HCEC 1CT (cell line): Measurements from ENCODE around the gene C22orf42.

ENCODE experiments used
- DNase-seq: peaks from one replicate; pipeline ENCODE4 v3.0.0-alpha.2; 2017

Gene C22orf42

GRCh38 chr22:32132783-32133182 lies 26.3 kb downstream of the C22orf42 start:
- no peak for DNase-seq

- no peak for DNase-seq
These were observed 27.0 kb downstream of the C22orf42 start for GRCh38 chr22:32132126-32132525.

- no peak for DNase-seq
These were observed 28.6 kb downstream of the C22orf42 start for GRCh38 chr22:32130464-32130863.

- no peak for DNase-seq
These were observed 31.2 kb downstream of the C22orf42 start for GRCh38 chr22:32127904-32128303.

- DNase-seq, result no peak
These were observed 35.4 kb downstream of the C22orf42 start for GRCh38 chr22:32123657-32124056.

GRCh38 chr22:32122899-32123298 lies 36.2 kb downstream of the C22orf42 start:
- DNase-seq, result no peak

GRCh38 chr22:32120603-32121002 lies 38.5 kb downstream of the C22orf42 start:
- no peak for DNase-seq

GRCh38 chr22:32119568-32120235 lies 39.4 kb downstream of the C22orf42 start:
- no peak for DNase-seq

- no peak for DNase-seq
These were observed 46.7 kb downstream of the C22orf42 start for GRCh38 chr22:32112380-32112779.

GRCh38 chr22:32106930-32107329 lies 52.2 kb downstream of the C22orf42 start:
- DNase-seq, result no peak

- peak; percentile 21 for DNase-seq
These were observed 55.3 kb downstream of the C22orf42 start for GRCh38 chr22:32103658-32104315.

- no peak for DNase-seq
These were observed 58.4 kb downstream of the C22orf42 start for GRCh38 chr22:32100711-32101110.
